GM21528 (cell line): ENCODE measurements around the gene PPIB.
"Not testable (repeated sequence)": the region's sequence is repeated elsewhere in the genome, so short reads cannot be mapped to it uniquely, and the experiment has no call there.

ENCODE experiments used
- ATAC-seq: cut with Tn5 transposase; IDR thresholded peaks from one replicate; pipeline ENCODE4 v1.9.1; 2021; ENCODE audit warnings: mild to moderate bottlenecking, moderate library complexity; ENCODE audit not compliant: unreplicated experiment, low FRiP score

Gene PPIB

DNA sequence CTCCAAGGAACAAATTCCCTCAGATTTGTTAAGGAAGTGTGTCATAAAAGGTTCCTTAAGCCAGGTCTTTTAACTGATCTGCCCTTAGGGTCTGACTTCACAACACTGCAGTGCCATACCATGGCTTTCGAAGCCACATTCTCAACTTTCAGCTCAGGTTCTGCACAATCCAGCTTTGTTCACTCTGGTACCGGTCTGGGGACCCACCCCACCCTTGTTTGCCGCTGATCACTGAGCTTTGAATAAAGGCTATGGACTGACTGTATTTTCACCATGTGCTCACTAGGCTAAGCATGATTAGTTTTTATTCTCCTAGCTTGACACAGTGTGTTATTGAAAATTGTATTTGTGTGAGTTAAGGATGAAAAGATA is 51.2 kb downstream of the PPIB start:
- ATAC-seq: no peak

DNA sequence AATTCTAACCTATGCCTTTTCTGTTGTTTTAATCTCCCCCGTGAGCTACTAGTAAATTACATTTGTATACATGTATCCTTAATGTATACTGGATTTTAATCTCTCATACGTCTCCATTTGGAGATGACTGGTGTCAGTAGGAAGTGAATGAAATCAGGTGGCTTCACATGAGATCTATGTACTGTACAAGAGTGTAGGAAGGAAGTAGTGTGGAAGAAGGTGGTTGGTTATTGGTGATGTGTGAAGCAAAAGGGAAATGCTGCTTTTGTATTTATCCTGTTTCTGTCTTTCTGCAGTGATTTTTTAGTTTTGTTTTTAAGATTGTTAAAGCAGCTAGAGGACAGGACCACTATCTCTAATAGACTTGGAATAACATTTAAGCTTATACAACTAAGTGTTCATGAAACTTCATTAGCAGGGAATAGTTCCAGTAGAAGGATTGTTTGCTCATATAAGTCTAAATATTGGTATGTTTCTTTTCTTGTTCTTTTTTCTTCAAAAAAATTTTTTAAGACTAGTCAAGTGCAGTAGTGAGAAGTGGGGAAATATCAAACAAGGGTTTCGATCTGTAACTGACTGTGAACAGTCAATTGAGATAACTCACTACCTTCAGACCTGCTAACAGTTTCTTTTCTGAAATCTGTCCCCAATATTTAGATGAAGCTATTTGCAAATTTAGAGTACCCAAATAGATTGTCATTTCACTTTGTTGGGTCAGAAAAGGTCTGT is 51.7 kb downstream of the PPIB start:
- no peak for ATAC-seq

DNA sequence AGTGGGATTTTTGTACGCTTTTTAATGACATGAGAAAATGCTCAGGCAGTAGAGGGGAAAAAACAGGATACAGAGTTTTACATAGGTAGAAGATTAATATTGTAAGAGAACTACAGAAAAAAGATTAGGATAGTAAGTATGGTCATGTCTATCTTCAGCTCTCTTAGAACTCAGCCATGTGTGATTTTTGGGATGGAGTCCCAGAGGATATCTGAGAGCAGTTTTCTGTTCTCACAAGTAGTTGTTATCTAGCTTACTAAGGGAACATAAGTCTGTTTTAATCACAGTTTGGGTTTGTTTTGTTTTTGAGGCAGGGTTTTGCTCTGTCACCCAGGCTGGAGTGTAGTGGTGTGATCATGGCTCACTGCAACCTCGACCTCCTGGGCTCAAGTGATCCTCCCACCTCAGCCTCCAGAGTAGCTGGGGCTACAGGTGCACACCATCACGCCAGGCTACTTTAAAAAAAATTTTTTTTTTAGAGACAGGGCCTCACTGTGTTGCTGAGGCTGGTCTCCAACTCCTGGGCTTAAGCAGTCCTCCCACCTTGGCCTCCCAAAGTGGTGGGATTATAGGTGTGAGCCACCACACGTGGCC is 52.6 kb downstream of the PPIB start:
- not testable (repeated sequence) for ATAC-seq

DNA sequence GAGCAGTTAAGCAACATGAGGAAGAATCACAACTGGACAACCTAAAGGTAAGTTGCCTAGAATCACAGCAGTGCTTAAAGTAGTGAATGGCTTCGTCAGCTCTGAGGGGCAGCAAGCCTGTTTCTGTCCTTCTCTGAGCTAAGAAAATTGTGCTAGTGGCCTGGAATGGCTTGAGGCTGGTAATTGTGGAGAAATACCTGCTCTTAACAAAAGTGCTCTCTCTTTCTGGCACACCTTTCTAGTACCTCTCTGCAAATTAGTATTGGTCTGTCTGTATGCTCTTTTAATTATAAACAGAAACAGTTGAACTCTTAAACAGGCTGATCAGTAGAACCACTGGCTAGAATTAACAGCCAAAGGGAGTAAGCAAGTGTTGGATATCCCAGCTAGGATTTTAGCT is 55.5 kb downstream of the PPIB start:
- no peak for ATAC-seq
